ENCODE data around the gene PRRT4.

PRRT4 gene

DNA sequence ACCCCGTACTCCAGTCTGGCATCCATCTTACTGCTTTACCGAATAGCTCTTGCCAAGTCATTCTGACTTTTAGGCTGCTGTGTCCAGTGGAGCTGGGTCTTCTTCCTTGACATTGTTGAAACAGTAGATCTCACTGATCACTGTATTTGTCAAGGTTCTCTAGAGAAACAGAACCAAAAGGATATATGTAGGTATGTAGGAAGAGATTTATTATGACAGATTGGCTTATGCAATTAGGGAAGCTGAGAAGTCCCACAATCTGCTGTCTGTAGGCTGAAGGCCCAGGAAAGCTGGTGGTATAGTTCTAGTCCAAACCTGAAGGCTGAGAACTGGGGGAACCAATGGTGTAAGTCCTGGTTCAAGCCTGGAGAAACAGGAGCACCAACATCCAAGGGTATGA, 12.1 kb upstream of the PRRT4 start:
- no peak for DNase-seq

DNA sequence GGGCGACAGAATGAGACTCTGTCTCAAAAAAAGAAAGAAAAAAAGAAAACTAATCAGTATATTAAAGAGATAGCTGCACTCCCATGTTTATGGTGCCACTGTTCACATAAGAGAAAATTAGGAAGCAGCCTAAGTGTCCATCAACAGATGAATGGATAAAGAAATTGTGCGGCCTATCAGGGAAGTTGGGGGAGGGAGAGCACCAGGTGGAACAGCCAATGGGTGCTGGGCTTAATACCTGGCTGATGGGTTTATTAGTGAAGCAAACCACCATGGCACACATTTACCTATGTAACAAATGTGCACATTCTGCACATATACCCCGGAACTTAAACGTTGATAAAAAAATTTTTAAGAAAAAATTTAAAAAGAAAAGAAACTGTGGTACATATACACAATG, 9.0 kb upstream of the PRRT4 start:
- DNase-seq = no peak

DNA sequence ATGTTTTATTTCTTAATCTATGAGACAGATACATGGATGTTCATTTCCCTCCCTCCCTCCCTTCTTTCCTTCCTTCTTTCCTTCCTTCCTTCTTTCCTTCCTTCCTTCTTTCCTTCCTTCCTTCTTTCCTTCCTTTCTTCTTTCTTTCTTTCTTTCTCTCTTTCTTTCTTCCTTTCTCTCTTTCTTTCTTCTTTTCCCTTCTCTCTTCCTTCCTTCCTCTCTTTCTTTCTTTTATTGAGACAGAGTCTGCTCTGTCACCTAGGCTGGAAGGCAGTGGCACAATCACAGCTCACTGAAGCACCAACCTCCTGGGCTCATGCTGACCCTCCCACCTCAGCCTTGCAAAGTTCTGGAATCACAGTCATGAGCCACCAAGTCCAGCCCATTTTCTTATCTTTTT, 5.5 kb upstream of the PRRT4 start:
- DNase-seq = no peak

DNA sequence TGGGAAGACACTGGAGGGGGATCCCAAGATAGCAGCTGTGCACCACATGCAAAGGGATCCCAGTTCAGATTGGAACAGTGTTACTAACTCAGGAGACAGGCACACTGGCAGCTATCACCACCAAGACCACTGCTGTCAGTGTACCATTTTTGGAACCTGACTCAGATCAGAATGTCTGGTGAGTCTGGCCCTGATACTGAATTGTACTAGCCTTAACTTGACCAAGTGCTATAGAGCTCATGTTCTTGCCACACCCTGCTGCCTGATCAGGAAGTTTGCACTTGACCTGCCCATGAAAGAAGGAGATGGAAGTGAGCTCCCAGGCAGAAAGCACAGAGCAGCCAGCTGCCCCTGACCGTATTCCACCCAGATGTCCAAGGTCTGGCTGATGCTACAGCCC, 4.8 kb upstream of the PRRT4 start:
- no peak for DNase-seq

DNA sequence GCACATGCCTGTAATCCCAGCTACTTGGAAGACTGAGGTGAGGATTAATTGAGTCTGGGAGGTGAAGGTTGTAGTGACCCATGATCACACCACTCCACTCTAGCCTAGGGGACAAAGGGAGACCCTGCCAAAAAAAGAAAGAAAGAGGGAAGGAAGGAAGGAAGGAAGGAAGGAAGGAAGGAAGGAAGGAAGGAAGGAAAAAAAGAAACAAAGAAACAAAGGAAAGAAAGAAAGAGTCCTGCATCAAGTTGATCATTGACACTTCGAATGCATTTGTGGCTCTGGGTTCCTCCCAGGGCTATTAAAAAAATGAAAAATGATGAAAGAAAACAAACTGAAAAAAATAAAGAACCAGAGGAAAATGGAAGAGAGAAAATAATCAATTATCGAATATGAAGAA, 3.9 kb upstream of the PRRT4 start:
- DNase-seq = no peak

DNA sequence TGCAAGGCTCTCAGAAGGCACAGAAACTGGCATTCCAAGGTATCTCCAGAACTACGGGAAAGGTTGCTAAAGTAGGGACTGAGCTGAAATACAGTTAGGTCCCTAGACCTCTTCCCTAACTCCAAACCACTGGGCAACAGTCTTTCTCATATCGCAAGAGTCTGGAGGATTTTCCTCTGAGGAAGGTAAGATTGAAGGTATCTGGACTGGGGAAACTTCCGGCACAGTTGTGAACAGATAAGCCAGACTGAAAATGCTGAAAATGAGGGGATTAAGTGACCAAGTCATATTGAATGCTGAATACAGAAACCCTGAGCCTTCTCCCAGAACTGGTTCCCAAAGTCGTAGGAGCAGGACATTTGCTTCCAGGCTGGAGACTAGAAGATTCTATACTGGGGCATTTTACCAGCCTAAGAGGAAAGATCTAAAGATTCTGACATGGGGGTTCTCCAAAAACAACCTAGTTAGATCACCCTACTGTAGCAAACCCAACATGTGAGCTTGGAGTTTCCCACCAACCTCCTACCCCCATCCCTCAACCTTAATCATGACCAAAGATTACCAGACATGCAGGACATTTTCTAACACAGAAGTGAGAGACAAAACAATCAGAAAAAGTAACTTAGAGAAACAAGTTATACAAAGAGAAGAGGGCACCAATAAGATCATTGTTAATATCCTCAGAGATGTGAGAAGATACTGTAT, 2.8 kb upstream of the PRRT4 start:
- no peak for DNase-seq

DNA sequence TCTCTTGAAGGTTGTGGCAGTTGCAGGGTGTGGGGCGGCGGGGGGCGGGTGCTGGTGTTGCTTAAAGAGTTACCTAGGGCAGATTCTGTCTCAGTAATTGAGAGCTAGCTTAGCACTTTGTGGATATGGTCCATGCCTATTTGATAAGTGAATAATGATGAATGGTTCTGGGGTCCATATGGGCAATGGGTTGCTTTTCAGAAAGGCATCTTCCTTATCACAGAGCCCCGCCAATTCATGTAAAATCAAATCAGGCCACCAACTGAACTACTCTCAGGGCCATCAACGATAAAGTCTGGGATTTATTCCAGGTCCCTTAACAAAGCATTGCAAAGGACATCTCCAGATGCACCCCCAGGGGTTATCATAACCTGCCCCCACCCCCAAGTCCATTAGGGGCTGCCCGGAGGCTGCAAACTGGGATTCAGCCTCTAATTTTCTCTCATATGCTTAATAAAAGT, 1.8 kb upstream of the PRRT4 start:
- no peak for DNase-seq

DNA sequence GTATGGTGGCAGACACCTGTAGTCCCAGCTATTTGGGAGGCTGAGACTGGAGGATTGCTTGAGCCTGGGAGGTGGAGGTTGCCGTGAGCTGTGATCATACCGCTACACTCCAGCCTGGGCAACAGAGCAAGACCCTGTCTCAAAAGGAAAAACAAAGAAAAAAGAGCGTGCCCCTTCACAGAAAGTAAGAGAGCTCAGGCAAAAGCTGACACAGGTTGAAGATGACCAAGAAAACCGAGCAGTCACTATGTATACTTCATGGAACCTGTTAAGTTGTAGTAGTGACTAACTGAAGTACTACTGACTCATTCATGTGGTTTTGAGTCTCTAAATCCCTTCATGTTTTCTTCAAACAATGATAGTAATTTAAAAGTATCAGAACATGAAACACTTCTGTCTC, 1.2 kb upstream of the PRRT4 start:
- DNase-seq = no peak

DNA sequence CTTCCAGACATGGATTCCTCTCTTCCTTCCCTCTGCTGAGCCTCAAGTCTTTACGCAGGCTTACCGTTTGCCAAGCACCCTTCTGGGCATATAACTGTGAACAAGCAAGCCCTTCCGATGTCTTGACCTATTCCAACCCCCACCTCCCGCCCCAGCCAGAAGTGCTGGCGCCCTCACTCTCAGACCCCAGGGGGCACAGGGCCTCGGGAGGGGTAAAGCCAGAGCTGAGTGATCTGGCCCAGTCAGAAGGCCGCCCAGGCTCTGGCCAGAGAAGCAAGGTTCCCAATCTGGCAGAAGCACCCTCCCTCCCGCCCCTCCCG, 1.2 kb downstream of the PRRT4 start:
- no peak for DNase-seq

DNA sequence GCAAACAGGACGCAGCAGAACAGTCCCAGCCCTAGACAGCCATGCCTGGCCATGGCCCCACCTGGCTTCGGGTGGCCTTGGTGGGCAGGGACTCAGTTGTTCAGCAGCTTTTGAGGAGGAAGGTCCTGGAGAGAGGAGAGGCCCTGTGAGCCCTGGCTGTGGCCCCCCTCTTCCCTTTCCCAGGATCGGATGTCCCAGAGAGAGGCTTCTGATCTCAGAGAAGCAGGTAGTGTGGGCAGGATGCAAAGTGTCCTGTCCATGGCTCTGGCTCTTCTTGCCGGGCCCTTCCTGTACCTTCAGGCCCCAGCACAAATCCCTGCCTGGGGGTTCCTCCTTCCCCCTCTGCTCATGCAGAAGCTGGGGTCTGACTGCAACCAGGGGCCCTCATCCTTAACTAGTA, 1.6 kb downstream of the PRRT4 start:
- DNase-seq = no peak

DNA sequence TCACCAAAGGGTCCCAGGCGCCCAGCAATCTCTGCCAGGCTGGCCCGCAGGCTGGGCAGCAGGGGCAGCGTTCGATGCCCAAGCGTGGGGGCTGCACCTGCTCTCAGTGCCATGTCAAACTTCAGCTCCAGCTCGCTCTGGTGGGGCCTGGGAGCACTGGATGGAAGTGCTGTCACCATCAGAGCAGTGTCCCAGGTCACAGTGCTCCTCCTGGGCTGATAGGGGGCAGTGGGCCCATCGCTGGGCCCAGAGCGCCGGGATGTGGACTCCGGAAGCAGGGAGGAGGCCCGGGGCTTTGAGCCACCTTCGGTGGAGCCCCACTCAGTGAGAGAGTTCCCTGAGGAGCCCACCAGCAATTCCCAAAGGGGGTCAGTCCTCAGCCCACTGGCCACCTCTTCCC, 2.2 kb downstream of the PRRT4 start:
- DNase-seq = no peak

DNA sequence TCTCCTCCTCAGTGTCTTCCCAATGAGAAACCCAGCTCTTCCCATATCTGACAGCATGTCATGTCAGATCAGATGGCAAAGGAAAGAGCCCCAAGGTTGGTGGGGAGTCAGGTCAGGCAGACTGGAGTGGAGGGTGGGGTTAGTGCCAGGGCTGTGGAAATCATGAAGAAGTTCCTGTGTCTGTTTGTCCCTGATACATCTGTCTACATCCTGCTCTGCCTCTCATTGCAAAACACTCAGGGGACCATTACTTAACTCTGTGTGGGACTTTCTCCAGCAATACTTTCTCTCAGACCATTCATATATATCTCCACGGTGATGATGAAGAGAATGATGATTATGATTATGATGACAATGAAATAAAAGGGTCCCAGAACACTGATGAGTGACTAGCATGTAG, 3.3 kb downstream of the PRRT4 start:
- DNase-seq = peak; percentile 24

DNA sequence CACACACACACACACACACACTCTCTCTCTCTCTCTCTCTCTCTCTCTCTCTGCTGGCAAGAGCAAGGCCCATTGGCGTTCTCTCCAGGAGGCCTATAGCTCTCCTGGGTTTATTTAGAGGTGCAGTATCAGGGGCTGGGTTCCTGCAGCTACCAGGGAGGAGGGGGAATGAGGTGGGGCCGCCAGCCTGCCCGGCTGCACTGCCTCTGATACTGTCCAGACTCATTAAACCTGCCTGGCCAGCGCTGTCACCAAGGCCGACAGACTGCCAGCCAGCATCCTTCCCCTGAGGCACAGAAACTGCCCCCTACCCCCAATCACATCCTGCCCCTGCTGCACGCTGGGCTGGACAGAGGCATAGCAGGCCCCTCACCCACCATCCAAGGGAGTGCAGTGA, 4.3 kb downstream of the PRRT4 start:
- no peak for DNase-seq

DNA sequence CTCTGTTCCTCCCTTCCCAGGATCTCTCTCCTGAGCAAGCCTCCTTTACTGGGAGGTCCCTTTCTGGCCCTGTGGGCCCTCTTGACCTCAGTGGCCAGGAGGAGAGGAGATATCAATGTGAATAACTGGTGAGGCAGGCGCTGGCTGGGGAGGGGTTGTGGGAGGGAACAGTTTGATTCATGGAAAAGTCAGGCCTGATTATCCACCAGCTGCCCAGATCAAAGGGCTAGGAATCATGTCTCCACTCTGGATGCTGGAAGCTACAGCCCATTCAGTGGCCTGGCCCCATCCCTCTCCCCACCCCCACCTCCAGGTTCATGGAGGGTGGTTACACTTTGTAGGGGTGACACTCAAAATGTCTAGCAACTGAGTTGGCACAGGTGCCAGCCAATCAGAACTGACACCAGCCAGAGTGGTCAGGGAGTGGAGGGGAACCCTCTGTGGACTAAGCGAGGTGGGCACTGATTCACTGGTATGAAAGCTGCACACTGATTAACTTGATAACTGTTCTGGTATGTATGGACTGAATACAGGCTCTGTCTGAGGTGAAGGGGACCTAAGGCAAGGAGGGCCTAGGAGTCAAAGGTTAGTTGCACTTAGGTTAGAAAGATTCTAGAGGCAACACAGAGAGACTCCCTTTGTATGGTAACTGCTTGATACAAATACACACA, 4.8 kb downstream of the PRRT4 start:
- no peak for DNase-seq

DNA sequence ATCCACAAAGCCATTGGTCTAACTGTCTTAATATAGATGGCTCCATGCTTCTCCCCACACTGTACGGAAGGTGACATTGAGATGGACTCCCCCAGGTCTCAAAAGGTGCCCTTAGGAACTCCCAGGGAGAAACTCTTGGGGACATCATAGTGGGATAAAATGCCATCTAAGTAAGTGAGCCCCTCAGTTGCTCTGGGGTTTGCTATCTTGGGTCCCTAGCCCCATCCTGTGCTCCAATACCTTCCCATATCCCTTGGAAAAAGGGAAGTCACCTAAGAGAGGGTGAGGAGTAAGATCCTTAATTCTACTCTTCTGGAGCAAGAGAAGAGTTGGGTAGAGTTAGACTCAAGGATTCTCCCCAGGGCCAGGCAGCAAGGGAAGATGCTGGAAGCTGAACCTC, 7.9 kb downstream of the PRRT4 start:
- DNase-seq = no peak

DNA sequence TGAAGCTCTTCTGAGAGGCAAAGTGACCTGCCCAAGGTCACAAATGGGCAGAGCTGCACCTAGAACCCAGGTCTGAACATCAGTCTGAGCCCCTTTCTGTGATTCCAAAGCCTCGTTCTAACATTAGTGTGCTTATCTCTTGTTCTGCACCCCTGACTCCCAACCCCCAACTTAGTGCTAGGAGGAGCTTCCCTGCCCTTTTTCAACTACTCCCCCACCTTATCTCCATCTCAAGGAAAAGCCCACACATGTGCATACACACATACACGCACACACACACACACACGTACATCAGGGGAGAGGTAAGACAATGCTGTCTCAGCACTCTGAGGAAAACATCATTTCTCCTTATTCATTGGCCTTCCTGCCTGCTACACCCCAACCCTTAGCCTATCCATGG, 8.3 kb downstream of the PRRT4 start:
- no peak for DNase-seq

DNA sequence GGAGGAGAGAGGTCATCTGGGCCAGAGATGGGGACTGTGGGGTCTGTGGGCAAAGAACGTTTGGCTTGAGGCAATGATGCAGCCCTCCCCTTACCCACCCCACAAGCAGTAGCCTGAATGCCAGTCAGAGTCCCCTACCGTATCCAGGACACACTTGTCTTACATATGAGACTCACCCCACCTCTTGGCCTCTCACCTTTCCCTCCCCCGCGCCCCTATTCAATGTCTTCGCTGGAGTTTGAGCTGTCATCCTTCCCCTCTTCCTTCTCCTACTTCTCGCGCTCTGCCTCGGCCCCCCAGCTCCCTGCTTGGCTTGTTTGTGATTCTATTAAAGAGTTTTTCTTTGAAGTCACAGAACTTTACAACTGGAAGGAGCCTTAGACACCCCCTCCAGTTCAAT, 8.9 kb downstream of the PRRT4 start:
- DNase-seq = no peak

DNA sequence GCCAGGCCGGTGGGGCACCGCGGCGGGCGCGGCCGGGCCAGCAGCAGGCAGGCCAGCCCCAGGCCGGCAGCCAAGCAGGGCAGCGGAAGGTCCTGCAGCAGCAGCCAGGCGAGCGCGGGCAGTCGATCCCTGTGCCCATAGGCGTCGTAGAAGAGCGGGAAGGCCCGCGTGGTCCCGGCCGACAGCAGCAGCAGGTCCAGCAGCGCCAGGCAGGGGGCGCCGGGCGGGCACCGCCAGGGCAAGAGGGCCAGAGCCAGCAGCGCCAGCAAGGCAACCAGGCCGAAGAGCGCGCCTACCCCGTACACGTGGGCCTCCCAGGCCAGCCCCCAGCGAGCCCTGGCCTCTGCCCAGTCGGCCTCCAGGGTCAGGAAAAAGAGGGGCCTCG, 9.3 kb downstream of the PRRT4 start:
- DNase-seq = peak; percentile 69

DNA sequence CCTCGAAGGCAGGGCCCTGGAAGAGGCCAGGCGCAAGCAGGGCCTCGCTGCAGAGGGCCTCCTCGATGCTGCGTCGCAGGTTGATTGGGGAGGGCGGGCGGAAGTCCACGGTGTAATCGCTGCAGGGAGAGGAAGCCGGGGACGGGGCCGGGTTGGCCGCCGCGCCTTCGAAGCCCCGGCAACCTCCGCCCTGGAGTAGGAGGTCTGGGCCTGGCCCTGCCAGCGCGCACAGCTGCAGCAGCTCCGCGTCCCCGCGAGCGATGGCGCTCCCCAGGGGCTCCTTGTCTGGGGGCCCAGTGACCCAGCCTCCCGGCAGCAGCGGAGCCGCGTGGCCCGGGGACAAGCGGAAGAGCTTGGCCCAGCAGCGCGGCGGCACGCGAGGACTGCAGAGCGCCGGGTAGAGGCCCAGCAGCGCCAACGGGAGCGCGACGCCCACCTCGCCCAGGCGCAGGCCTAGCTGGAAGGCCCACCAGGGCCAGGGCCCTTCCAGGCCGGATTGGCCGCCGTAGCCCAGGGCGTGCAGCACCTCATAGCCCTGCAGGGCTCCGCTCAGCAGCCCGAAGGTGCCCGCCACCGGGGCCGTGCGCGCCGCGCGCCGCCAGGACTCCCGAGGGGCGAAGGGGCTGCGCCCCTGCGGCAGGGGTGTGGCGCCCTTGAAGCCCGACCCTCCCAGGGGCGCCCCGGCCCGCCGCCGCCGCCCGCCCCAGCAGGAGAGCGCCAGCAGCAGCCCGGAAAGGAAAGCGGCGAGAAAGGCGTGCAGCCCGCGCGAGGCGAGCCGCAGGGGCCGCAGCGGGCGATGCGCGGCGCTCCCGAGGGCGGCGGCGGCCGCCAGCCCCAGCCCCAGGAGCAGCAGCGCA, 10.0 kb downstream of the PRRT4 start:
- DNase-seq = no peak

DNA sequence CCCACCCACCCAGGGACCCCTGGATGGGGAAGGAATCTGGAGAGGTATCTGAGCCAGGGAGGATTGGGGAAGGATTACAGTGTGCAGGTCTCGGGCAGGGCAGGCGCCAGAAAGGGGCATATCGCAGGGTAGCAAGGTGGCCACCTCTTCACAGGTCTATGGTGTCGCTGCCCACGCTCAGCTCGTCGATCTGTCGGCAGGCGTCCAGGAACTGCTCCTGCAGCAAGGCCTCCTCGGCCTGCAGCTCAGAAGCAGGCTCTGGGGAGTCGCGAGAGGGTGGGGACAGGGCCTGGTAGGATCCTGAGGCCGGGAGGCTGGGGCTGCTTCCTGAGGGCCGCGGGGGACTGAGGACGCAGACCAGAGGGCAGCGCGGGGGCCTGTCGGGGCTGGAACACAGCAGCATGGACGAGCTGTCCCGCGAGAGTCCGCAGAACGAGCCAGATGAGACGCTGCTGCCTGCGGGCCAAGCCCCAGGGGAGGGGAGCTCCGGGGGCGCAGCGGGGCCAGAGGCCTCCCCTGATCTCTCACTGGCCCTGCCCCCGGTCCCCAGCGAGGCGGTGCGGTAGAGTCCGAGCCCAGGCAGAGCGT, 10.7 kb downstream of the PRRT4 start:
- DNase-seq = no peak

DNA sequence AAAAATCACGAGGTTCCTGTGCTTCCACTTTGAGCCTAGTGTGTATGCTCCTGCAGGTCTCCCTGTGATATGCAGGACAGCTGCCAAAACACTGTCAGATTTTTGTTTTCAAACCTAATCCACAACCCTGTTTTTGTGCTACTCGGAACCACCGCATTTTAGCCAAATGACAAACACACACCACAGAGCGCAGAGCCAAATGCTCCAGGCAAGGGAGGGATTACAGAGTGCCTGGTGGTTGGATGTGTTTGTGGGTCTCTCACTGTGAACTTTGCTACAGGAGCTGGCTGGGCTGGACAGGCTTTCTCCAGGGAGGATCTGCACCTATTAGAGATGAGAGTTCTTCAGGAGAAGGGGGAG, 12.0 kb downstream of the PRRT4 start:
- DNase-seq = no peak

DNA sequence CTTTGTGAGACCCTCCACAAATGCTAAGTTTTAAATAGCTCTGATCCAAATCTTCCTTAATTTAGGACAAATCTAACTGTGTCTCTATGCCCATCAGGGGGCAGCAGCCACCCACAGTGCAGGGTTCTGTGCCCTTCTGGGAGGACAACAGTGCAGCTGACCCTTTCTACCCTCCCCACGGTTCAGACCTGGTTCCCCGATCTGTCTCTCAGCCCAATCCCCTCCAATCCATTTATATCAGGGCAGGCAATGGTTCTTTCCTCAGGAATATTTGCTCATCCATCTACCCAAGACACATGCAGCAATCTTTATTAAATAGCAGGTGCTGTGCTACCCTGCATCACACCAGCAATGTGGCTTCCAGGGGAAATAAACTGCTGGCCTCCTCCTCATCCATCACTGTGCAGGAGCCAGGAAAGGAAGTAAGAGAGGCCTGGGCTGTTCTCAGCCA, 13.8 kb downstream of the PRRT4 start:
- peak; percentile 76 for DNase-seq

DNA sequence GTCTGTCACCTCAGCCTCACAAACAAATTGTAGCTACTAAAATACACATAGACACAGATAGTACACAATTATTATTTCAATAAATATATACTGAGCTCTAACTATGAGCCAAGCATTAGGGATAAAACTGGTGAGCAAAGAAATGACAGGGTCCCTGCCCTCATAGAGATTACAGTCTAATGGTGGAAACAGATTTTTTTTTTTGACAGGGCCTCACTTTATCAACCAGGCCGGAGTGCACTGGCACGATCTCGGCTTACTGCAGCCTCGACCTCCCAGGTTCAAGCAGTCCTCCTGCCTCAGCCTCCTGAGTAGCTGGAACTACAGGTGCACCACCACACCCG, 17.1 kb downstream of the PRRT4 start:
- DNase-seq = no peak

Data from suppressor macrophage treated with lipopolysaccharide for 4 hours (primary cell).